Ovary (tissue), 9 donors: ENCODE data around the gene BTRC. TPM values are rescaled to one million over a fixed set of nuclear protein-coding genes. Genes with fewer than 3 reads are reported as not detected.

Source experiments
- DNase-seq, 5 donors: peaks; one replicate each; pipeline ENCODE4 v3.0.0-alpha.2; 2019 to 2020
- H3K27ac ChIP-seq, 2 donors: fragments of 200-600 bp; one replicate each; pipeline versions ENCODE4 v1.5.1 to v1.8.0; 2019 to 2022
- H3K27me3 ChIP-seq: fragments of 200-600 bp; one replicate; pipeline ENCODE4 v1.8.0; 2022
- H3K36me3 ChIP-seq: fragments of 200-600 bp; sonication (generic); one replicate; pipeline ENCODE4 v1.5.1; 2019
- H3K4me1 ChIP-seq: one replicate; pipeline ENCODE4 v1.8.1; 2013; ENCODE audit warnings: mild to moderate bottlenecking, moderate library complexity; ENCODE audit not compliant: insufficient read depth
- H3K4me3 ChIP-seq: fragments of 200-600 bp; sonication (generic); one replicate; pipeline ENCODE4 v1.5.1; 2017
- H3K9me3 ChIP-seq, 2 donors: fragments of 200-600 bp in 1 of 2; sonication (generic) in 1 of 2; one replicate each; pipeline versions ENCODE4 v1.5.1 to v1.8.1; 2013 to 2019; ENCODE audit warnings: mild to moderate bottlenecking in 1 of 2, moderate library complexity in 1 of 2
- CTCF ChIP-seq, 3 donors: fragments of 450-650 bp in 2 of 3; fragments of 200-600 bp in 1 of 3; IDR thresholded peaks; one replicate each; pipeline versions ENCODE4 v1.5.1 to v1.8.0; 2016 to 2022; ENCODE audit warnings: antibody characterized with exemption in 3 of 3, mild to moderate bottlenecking in 1 of 3
- EP300 ChIP-seq: sonication (generic); formaldehyde crosslinking; IDR thresholded peaks from one replicate; pipeline ENCODE4 v1.6.1; 2017; ENCODE audit warnings: antibody characterized with exemption
- POLR2A ChIP-seq: fragments of 450-650 bp; IDR thresholded peaks from one replicate; pipeline ENCODE4 v1.6.1; 2017; ENCODE audit warnings: antibody characterized with exemption, mild to moderate bottlenecking, moderate library complexity
- WGBS, 3 donors: extraction: QIAGEN DNeasy Blood & Tissue Kit in 1 of 3; methylation state at CpG; one replicate each; pipeline versions ENCODE4 v1.1.5 to v1.1.7; 2013 to 2017; 5-methylcytosine and 5-hydroxymethylcytosine counted together
- intact Hi-C, 4 donors: fragments of 100-400 bp; cut with DNase I; formaldehyde crosslinking; loops; one replicate each; pipeline versions ENCODE4 v1.11.0 to v1.15.1; 2022 to 2023
- polyA plus RNA-seq, 2 donors: library from polyadenylated mRNA; stranded (reverse); fragments of 200-250 nt in 1 of 2; fragments of 350-450 nt in 1 of 2; fragmentation: Illumina TruSeq in 1 of 2; extraction: RNeasy Lipid Tissue Mini Kit (QIAGEN cat#74804) in 1 of 2; gene quantifications; one replicate each; pipeline ENCODE4 v1.2.3, GENCODE V29; 2013 to 2014
- total RNA-seq, 7 donors: library from RNA; depleted of rRNA in 2 of 7; stranded (reverse); fragments of >200 nt in 2 of 7; fragmentation: NEBNext Ultra II Directional in 3 of 7; extraction: Animal tissue kit (Norgen Biotek cat#: 25700) in 3 of 7; gene quantifications; one replicate each; pipeline versions ENCODE4 v1.1.0 to v1.2.4, GENCODE V29; 2016 to 2023
- donor health status: DM: no; HTN: no; CAD: no; lungs with moderate emphysema.
- donor health status: DM: no; HTN: no; CAD: no.
- donor health status: Bipolar disorder and iron deficiency.
- donor health status: DM: yes; HTN: yes; CAD: no.
- donor health status: DM: no; HTN: no; CAD: no.
- donor health status: DM: yes; HTN: yes; CAD: no.

BTRC gene
- total and polyA plus RNA-seq, 9 donors: 7.2 to 31.4 (median 26.2) TPM

- Histone ChIP-seq H3K9me3 (no peaks in the 10 kb centered on the region), H3K4me1 (no peaks in the 10 kb centered on the region), H3K4me3 (no peak overlapping the region), H3K36me3 (no peaks in the 10 kb centered on the region), H3K27me3 (no peaks in the 10 kb centered on the region), H3K27ac (no peak overlapping the region)
- intact Hi-C loops: loop anchor here in 1 of 4 donors (1.0 kb wide), 1 partner anchor 23 kb away; no protein-coding TSS in a partner anchor
- WGBS, 3 donors: 72 to 75% (median 73%) methylated on average over 1 of the region's 1 CpG
- no peak for DNase-seq
- no peak for TF ChIP-seq POLR2A
- no peak for TF ChIP-seq EP300
- TF ChIP-seq CTCF (IDR thresholded peaks at IDR 0.05): no peak
Observed at GRCh38 chr10:101493782-101494281, 139.9 kb downstream of the BTRC start.

GRCh38 chr10:101494650-101495049, 140.7 kb downstream of the BTRC start:
- Histone ChIP-seq H3K4me3 (no peak overlapping the region), H3K9me3 (no peaks in the 10 kb centered on the region), H3K27me3 (no peaks in the 10 kb centered on the region), H3K36me3 (no peaks in the 10 kb centered on the region), H3K27ac (no peak overlapping the region), H3K4me1 (no peaks in the 10 kb centered on the region)
- 88 to 98% (median 91%) methylated on average over 1 of the region's 1 CpG for WGBS, 3 donors
- intact Hi-C loops: loop anchor here in 1 of 4 donors (1.0 kb wide), 1 partner anchor 23 kb away; no protein-coding TSS in a partner anchor
- no peak for DNase-seq
- no peak for TF ChIP-seq POLR2A
- no peak for TF ChIP-seq EP300
- TF ChIP-seq CTCF (IDR thresholded peaks at IDR 0.05): no peak

GRCh38 chr10:101495324-101495925, 141.5 kb downstream of the BTRC start:
- intact Hi-C loops: no loop called here
- Histone ChIP-seq H3K36me3 (no peaks in the 10 kb centered on the region), H3K4me1 (no peaks in the 10 kb centered on the region), H3K9me3 (no peaks in the 10 kb centered on the region), H3K27me3 (no peaks in the 10 kb centered on the region), H3K4me3 (no peak overlapping the region), H3K27ac (no peak overlapping the region)
- 54 to 61% (median 59%) methylated on average over 4 of the region's 4 CpGs for WGBS, 3 donors
- TF ChIP-seq CTCF (IDR thresholded peaks at IDR 0.05): no peak
- TF ChIP-seq POLR2A: no peak
- no peak for TF ChIP-seq EP300
- no peak for DNase-seq

- TF ChIP-seq POLR2A (no peak), CTCF (IDR thresholded peaks at IDR 0.05) (no peak), EP300 (no peak)
- intact Hi-C loops: no loop called here
- Histone ChIP-seq H3K27me3 (no peaks in the 10 kb centered on the region), H3K4me3 (no peak overlapping the region), H3K27ac (no peak overlapping the region), H3K36me3 (no peaks in the 10 kb centered on the region), H3K9me3 (no peaks in the 10 kb centered on the region), H3K4me1 (no peaks in the 10 kb centered on the region)
- WGBS, 3 donors: 93 to 98% (median 96%) methylated on average over 1 to 2 of the region's 2 CpGs
- no peak for DNase-seq
Observed at GRCh38 chr10:101504438-101504837, 150.5 kb downstream of the BTRC start.
